Stimulated activated CD8-positive, alpha-beta memory T cell treated with anti-CD3 and anti-CD28 coated beads, Interleukin-7, amount 100 ng/mL, for 24 hours (primary cell): ENCODE measurements around the gene CACNA2D3.

Experiments
- DNase-seq: peaks from one replicate; pipeline ENCODE4 v3.0.0-alpha.2; 2020; ENCODE audit warnings: low read depth

The CACNA2D3 gene

GRCh38 chr3:54374214-54374852 is 252.0 kb downstream of the CACNA2D3 start:
- DNase-seq: no peak

GRCh38 chr3:54376142-54376807 is 253.9 kb downstream of the CACNA2D3 start:
- no peak for DNase-seq

- no peak for DNase-seq
Observed at GRCh38 chr3:54376939-54377578, 254.7 kb downstream of the CACNA2D3 start.

GRCh38 chr3:54378184-54378583 is 255.8 kb downstream of the CACNA2D3 start:
- DNase-seq: no peak

GRCh38 chr3:54384279-54384678 is 261.9 kb downstream of the CACNA2D3 start:
- no peak for DNase-seq

- no peak for DNase-seq
Observed at GRCh38 chr3:54390582-54390981, 268.2 kb downstream of the CACNA2D3 start.

- DNase-seq: no peak
Observed at GRCh38 chr3:54393150-54393549, 270.8 kb downstream of the CACNA2D3 start.

- no peak for DNase-seq
Observed at GRCh38 chr3:54408328-54408727, 286.0 kb downstream of the CACNA2D3 start.

GRCh38 chr3:54421943-54422342 is 299.6 kb downstream of the CACNA2D3 start:
- no peak for DNase-seq

- no peak for DNase-seq
Observed at GRCh38 chr3:54424292-54424691, 301.9 kb downstream of the CACNA2D3 start.

- DNase-seq: no peak
Observed at GRCh38 chr3:54426381-54426780, 304.0 kb downstream of the CACNA2D3 start.

- no peak for DNase-seq
Observed at GRCh38 chr3:54427501-54427900, 305.1 kb downstream of the CACNA2D3 start.

GRCh38 chr3:54427941-54428871 is 305.9 kb downstream of the CACNA2D3 start:
- DNase-seq: no peak

- no peak for DNase-seq
Observed at GRCh38 chr3:54432975-54433374, 310.6 kb downstream of the CACNA2D3 start.

GRCh38 chr3:54433846-54434245 is 311.5 kb downstream of the CACNA2D3 start:
- DNase-seq: no peak

- DNase-seq: no peak
Observed at GRCh38 chr3:54434756-54435155, 312.4 kb downstream of the CACNA2D3 start.

GRCh38 chr3:54437271-54437670 is 314.9 kb downstream of the CACNA2D3 start:
- no peak for DNase-seq

- no peak for DNase-seq
Observed at GRCh38 chr3:54443561-54444161, 321.3 kb downstream of the CACNA2D3 start.

GRCh38 chr3:54445630-54446029 is 323.3 kb downstream of the CACNA2D3 start:
- DNase-seq: no peak

GRCh38 chr3:54447427-54447826 is 325.1 kb downstream of the CACNA2D3 start:
- DNase-seq: no peak

- no peak for DNase-seq
Observed at GRCh38 chr3:54454806-54455205, 332.5 kb downstream of the CACNA2D3 start.

- no peak for DNase-seq
Observed at GRCh38 chr3:54458357-54458756, 336.0 kb downstream of the CACNA2D3 start.
